ENCODE measurements around the gene PYM1.
"Not testable (repeated sequence)": the region's sequence is repeated elsewhere in the genome, so short reads cannot be mapped to it uniquely, and the experiment has no call there.

Gene PYM1

GRCh38 chr12:55940065-55940732 lies 12.5 kb upstream of the PYM1 start:
- peak; percentile 69 to 70 for DNase-seq (ENCODE audit: low read depth in 2 of 2)

GRCh38 chr12:55938826-55939501 lies 11.3 kb upstream of the PYM1 start:
- no peak for DNase-seq (ENCODE audit: low read depth in 2 of 2)

DNA sequence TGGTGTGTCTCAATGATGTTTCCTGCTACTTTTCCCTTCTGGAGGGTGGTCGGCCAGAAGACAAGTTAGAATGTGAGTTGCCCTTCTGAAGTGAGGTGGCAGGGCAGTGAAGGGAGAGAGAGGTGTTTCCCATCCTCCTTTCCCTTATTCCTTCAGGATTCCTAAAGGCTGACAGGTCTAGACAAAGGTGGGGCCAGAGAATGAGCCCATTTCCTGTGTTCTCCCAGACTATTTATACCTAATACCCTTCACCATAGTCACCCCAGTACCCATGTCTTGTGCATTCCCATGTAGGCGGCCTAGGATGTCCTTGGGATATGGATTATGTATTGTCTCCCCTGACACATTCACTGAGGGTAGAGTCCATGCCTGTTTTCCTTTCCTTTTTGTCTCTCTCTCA lies 10.3 kb upstream of the PYM1 start:
- no peak for DNase-seq (ENCODE audit: low read depth in 2 of 2)

DNA sequence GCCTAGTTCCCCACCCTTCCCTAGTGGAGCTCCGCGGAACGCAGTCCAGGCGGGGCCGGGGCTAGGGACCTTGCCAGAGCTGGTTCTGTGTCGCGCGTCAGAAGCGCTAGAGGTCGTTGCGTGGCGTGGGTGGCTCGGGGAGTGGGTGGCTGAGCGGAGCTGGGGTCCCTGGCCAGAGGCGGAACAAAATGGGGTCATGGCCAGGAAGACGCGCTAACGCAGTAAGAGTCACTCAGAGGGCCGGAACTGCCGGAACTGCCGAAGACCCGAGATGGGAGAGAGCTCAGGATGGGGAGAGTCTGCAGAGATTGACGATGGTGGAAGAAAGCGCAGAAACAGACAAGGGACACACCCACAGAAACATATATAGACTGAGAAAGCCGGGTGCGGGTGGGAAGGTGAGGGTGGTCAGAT lies 8.1 kb upstream of the PYM1 start:
- DNase-seq (ENCODE audit: low read depth in 2 of 2), result no peak

GRCh38 chr12:55934773-55935172 lies 7.1 kb upstream of the PYM1 start:
- DNase-seq (ENCODE audit: low read depth in 2 of 2), result no peak

GRCh38 chr12:55933799-55934742 lies 6.4 kb upstream of the PYM1 start:
- no peak for DNase-seq (ENCODE audit: low read depth in 2 of 2)

GRCh38 chr12:55933169-55933798 lies 5.6 kb upstream of the PYM1 start:
- no peak for DNase-seq (ENCODE audit: low read depth in 2 of 2)

GRCh38 chr12:55932551-55932910 lies 4.8 kb upstream of the PYM1 start:
- DNase-seq (ENCODE audit: low read depth in 2 of 2), result no peak

DNA sequence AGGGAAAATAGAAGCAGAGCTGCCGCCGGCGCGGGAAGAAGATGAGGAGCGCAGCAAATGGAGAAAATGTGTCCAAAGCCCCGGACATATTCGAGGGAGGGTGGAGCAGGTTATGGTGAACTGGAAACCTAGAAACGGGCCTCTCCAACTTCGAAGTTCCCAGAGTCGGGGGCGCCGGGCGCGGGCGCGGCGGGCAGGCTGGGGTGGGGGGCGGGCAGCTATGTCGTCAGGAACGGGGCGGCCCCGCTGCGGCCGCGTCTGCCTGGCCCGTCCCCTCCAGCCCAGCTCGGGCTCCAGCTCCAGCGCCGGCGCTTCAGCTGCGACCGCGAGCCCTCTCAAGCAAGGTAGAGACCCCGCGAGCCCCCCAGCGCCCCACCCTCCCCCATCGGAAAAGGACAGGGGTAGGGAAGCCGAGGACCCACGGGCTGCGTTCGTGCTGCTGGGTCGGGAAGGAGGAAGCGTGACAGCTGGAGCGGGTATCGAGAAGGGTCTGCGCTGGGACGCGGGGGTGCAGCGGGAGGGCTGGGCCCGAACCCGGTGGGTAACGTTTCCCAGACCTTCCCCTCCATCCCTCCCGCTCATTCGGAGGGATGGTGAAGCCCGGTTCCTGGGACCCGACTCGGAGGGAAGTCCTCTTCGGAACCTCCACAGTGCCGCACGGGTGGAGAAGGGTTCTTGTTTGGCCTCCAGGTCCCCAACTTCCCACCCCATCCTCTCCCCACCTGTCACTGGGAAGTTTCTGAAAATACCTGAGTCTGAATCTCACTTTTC lies 4.3 kb upstream of the PYM1 start:
- peak in 1 of 2 donors; percentile 30 for DNase-seq (ENCODE audit: low read depth in 2 of 2)

DNA sequence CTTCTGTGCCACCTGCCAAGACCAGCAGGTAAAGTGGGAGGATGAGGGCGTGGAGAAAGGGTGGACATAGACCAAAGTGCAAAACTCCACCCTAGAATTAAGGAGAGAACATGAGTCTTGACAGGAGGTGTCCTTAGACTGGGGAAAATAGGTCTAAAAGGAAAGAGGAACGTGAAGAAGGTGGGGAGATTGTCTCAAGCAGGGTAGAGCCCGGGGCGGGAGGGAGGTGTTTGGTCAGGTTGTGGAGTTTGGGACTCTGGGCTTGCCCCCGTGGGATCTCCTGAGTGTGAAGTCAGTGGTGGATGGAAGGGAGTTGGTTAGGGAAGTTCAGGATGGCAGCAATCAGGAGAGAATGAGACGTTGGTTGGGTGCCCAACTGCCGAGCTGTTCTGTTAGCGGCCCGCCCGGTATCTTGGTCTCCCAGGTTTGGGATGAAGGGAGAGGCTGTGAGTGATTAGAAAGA lies 3.7 kb upstream of the PYM1 start:
- no peak for DNase-seq (ENCODE audit: low read depth in 2 of 2)

DNA sequence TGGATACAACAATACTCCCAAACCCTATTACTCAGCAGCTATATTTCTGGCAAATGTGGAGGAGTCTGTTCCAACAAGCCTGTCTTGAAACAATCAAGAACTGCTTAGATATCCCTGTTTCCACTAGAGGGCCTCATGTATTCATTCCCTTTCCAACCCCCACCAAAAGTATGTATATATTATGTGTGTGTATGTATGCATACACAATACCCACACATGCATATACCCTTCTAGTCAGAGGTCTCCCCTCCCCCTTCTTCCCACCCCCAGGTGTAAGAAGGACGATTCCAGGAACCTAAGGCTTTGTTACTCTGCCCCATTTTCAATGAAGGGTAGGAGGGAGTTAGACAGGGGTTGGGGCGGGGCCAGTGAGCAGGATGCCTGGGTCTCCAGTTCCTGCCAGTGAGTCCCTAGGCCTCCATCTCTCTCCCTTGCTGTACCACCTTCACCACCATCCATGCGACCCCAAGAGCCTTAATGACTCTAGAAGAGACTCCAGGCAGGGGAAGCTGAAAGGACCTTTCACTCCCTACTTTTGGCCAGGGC lies 3.1 kb upstream of the PYM1 start, which contains the start of gene DGKA:
Gene DGKA, plus strand, starts transcription at position 392 of the 546 bp plus-strand sequence. CDS start 5,342 bp downstream, outside the sequence.
- peak; percentile 77 for DNase-seq (ENCODE audit: low read depth in 2 of 2)

DNA sequence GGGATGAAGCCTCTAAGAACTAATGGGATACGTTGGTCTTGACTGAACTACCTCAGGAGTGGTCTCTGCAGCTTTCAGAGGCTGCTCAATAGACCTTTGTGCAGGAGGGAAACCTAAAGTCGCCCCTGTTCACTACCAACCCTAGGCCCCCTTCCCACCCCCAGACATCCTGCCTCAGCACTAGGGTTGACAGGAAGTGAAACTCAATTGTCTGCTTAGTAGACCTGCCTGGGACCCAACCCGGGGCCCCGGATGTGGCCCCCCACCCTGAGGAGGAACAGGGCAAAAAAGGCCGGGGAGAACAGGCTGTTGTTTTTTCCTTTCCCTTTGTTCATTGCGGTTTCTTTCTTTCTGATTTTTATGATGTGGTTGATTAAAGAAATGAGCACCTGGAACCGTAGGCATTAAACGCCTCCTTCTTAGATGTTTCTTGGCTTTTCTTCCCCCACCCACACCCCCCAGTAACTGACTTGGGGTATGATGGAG lies 1.7 kb upstream of the PYM1 start:
- DNase-seq (ENCODE audit: low read depth in 2 of 2), result peak; percentile 79 to 81

GRCh38 chr12:55926738-55927587 lies 731 bp downstream of the PYM1 start:
- peak; percentile 81 to 83 for DNase-seq (ENCODE audit: low read depth in 2 of 2)

GRCh38 chr12:55925870-55926737 lies 1.6 kb downstream of the PYM1 start:
- no peak for DNase-seq (ENCODE audit: low read depth in 2 of 2)

DNA sequence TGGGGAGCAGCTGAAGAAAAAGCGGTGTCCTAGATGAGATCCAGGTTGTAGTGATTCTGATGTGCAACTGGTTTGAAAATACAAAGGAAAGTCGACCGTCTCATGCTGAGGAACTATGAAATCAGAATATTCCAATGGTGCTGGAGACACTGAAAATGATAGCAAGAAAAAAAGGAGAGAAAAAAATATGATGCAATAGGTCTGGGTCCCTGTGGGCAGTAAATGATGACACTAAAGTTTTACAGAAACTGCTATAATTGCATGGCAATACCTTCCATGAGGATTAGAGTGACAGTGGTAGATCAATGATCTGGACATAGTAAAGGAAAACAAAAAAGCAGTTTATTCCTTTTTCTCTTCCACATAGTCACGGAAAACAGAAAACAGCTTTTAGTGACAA lies 2.3 kb downstream of the PYM1 start:
- no peak for DNase-seq (ENCODE audit: low read depth in 2 of 2)

DNA sequence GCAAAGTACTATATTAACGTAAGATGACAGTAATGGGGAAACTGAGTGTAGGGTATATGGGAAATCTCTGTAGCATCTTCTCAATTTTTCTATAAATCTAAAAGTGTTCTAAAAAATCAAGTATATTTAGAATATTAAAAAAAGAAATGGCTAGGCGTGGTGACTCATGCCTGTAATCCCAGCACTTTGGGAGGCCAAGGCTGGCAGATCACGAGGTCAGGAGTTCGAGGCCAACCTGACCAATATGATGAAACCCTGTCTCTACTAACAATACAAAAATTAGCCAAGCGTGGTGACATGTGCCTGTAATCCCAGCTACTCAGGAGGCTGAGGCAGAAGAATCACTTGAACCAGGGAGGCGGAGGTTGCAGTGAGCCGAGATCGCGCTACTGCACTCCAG lies 4.0 kb downstream of the PYM1 start:
- DNase-seq (ENCODE audit: low read depth in 2 of 2), result not testable (repeated sequence)

DNA sequence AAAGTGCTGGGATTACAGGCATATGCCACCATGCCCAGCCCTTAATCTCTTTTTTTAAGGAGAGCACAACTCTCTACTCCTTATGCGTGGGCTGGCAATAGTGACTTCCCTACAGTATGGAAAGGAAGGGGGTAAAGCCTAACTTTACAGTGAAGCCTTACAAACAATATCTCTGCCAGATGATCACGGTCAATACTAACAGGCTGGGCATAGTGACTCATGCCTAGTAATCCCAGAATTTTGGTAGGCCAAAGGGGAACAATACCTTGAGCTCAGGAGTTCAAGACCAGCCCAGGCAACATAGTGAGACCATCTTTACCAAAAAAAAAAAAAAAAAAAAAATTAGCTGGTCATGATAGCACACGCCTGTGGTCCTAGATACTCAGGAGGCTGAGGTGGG lies 5.6 kb downstream of the PYM1 start:
- no peak for DNase-seq (ENCODE audit: low read depth in 2 of 2)

GRCh38 chr12:55919032-55919431 lies 8.7 kb downstream of the PYM1 start:
- DNase-seq (ENCODE audit: low read depth in 2 of 2), result not testable (repeated sequence)

DNA sequence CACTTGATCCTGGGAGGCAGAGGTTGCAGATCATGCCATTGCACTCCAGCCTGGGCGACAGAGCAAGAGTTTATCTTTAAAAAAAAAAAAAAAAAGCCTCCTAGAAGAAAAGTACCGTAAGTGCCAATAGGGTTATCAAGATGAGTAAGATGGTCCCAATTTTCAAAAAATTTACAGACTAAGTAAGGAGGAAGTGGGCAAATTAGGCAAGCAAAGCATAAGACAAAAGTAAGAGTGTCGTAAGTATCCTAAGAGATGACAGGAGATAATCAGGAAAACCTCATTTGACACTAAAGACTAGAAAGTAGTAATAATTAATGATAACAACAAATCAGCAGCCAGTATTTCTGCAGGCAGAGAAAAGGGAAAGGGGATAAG lies 12.2 kb downstream of the PYM1 start:
- DNase-seq (ENCODE audit: low read depth in 2 of 2), result no peak

All from stimulated activated CD8-positive, alpha-beta memory T cell treated with anti-CD3 and anti-CD28 coated beads, Interleukin-7, amount 100 ng/mL, for 4 hours (primary cell).